ENCODE data around the gene SLC22A5.

DNA sequence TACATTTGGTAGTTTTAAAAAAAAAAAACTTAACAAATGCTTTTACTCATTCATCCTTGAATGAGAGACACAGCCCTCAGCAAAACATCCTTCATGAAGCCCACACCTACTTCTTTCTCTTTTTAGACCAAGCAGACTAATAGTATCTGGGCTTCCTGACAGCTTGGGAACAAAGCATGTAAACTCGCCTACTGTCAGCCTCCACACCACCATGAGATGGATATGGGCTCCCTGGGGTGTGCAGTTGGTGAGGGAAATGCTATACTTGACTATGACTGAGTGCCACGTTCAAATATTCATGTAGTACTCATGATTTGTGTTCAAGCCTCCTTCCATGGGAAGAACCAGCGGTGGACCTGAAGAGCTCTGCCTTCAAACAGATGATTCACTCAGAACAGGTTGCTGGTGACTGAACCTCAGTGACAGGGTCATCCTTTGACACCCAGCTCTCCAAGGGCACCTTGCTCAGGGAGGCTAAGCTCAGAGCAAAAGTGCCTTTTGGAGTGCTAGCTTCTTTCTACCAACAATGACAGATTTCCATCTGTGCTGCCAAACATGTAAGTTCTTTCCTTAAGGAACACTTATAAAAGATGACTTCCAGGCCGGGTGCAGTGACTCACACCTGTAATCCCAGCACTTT lies 36.8 kb downstream of the SLC22A5 start:
- TF ChIP-seq, protein P1, sequence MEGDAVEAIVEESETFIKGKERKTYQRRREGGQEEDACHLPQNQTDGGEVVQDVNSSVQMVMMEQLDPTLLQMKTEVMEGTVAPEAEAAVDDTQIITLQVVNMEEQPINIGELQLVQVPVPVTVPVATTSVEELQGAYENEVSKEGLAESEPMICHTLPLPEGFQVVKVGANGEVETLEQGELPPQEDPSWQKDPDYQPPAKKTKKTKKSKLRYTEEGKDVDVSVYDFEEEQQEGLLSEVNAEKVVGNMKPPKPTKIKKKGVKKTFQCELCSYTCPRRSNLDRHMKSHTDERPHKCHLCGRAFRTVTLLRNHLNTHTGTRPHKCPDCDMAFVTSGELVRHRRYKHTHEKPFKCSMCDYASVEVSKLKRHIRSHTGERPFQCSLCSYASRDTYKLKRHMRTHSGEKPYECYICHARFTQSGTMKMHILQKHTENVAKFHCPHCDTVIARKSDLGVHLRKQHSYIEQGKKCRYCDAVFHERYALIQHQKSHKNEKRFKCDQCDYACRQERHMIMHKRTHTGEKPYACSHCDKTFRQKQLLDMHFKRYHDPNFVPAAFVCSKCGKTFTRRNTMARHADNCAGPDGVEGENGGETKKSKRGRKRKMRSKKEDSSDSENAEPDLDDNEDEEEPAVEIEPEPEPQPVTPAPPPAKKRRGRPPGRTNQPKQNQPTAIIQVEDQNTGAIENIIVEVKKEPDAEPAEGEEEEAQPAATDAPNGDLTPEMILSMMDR (IDR thresholded peaks at IDR 0.05; ENCODE audit: poor library complexity) = no peak
- TF ChIP-seq EZH2 (IDR thresholded peaks at IDR 0.05; ENCODE audit: borderline replicate concordance) = no peak

Data from hepatocyte (in vitro differentiated cells).